DOHH2 (cell line): ENCODE measurements around the gene STEAP3.

Experiments
- H3F3A ChIP-seq: fragments of 200-600 bp; sonication (generic), shearing (Covaris generic); 2 replicates; pipeline ENCODE4 v1.6.0; 2016; ENCODE audit warnings: antibody characterized with exemption, mild to moderate bottlenecking; ENCODE audit not compliant: control insufficient read depth, insufficient read depth
- H3K27ac ChIP-seq: fragments of 200-600 bp; sonication (generic); 2 replicates; pipeline ENCODE4 v1.5.1; 2014; ENCODE audit warnings: low read depth, mild to moderate bottlenecking, low read length, moderate library complexity
- H3K27me3 ChIP-seq: fragments of 200-600 bp; sonication (generic); 2 replicates; pipeline ENCODE4 v1.6.1; 2014; ENCODE audit warnings: mild to moderate bottlenecking, low read length, mixed read lengths; ENCODE audit not compliant: control insufficient read depth
- H3K36me3 ChIP-seq: fragments of 200-600 bp; sonication (generic); 2 replicates; pipeline ENCODE4 v1.6.1; 2014; ENCODE audit warnings: mild to moderate bottlenecking, low read length, moderate library complexity, mixed read lengths; ENCODE audit not compliant: control insufficient read depth
- H3K4me1 ChIP-seq: fragments of 200-600 bp; sonication (generic); 2 replicates; pipeline ENCODE4 v1.6.1; 2014; ENCODE audit warnings: mild to moderate bottlenecking, low read length, mixed read lengths; ENCODE audit not compliant: control insufficient read depth
- H3K4me2 ChIP-seq: fragments of 200-600 bp; sonication (generic); 2 replicates; pipeline ENCODE4 v1.6.0; 2014; ENCODE audit warnings: mild to moderate bottlenecking, low read length, moderate library complexity
- H3K4me3 ChIP-seq: fragments of 200-600 bp; sonication (generic); 2 replicates; pipeline ENCODE4 v1.5.1; 2014; ENCODE audit warnings: mild to moderate bottlenecking, low read length, mixed read lengths
- H3K79me2 ChIP-seq: fragments of 200-600 bp; sonication (generic); 2 replicates; pipeline ENCODE4 v1.6.1; 2014; ENCODE audit warnings: mild to moderate bottlenecking, low read length, mixed read lengths; ENCODE audit not compliant: control insufficient read depth
- H3K9me2 ChIP-seq: fragments of 200-600 bp; sonication (generic); replicated peaks from 2 replicates; pipeline ENCODE4 v1.6.1; 2014; ENCODE audit warnings: mild to moderate bottlenecking, low read length, mixed read lengths; ENCODE audit not compliant: control insufficient read depth
- H3K9me3 ChIP-seq: fragments of 200-600 bp; sonication (generic); 2 replicates; pipeline ENCODE4 v1.6.1; 2014; ENCODE audit warnings: antibody characterized with exemption, low read length, mixed read lengths; ENCODE audit not compliant: control insufficient read depth, insufficient read depth
- H4K20me1 ChIP-seq: fragments of 200-600 bp; sonication (generic); 2 replicates; pipeline ENCODE4 v1.6.0; 2014; ENCODE audit warnings: low read depth, mild to moderate bottlenecking, antibody characterized with exemption, low read length, moderate library complexity; ENCODE audit not compliant: control insufficient read depth, insufficient read depth
- EZH2phosphoT487 ChIP-seq: fragments of 200-600 bp; sonication (generic); IDR thresholded peaks from 2 replicates; pipeline ENCODE4 v1.6.1; 2017; ENCODE audit warnings: borderline replicate concordance, mild to moderate bottlenecking, antibody characterized with exemption, low read length, moderate library complexity, mixed read lengths
- TF ChIP-seq, protein P1 (sequence below): fragments of 200-600 bp; sonication (generic); IDR thresholded peaks from one replicate; pipeline ENCODE4 v1.5.1; 2014; ENCODE audit warnings: antibody characterized with exemption, mild to moderate bottlenecking, low read depth, low read length; ENCODE audit not compliant: poor library complexity, severe bottlenecking

Gene STEAP3

DNA sequence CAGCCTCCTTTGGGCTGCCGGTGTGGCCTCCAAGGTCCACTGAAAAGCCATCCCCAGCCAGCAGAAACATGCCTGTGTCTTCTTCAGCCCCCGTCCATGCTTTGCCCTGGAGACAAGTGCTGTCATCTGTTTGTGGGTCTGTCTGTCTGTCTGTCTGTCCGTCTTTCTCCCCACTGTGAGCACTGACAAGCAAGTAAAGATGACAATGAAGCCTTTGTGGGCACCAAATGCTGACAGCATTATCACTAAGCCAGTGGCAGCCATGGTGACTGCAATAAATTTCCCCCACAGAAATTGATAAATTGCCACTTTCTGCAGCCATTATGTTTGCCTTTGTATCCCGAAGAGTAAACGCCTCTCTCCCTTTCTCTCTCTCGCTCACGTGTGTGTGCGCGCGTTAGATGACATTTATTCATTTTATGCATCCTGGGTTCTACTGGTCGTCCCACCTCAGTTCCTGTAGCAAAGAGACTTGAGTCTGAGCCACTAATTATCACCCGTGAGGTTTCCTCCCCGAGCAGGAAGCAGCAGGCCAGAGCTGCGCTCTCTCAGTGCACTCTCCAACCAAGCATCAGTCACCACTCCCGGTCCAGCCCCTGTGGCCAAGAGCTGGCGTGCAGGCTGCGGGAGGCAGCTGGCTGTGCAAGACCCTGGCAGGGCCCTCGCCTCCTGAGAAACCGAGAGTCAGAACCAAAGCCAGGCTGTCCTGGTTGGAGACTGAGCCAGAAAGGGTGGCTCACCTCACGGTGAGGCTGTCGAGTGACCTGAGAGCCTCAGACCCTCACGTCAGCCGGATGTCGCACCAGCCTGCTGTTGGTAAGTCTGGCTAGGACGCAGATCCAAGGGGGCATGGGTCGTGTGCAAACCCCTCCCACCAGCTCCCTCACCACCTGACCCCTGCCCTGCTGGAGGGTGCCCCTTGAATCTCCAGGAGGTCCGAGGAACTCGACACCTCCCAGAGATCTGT is 6.9 kb downstream of the STEAP3 start:
- TF ChIP-seq EZH2phosphoT487, result no peak
- TF ChIP-seq, protein P1, sequence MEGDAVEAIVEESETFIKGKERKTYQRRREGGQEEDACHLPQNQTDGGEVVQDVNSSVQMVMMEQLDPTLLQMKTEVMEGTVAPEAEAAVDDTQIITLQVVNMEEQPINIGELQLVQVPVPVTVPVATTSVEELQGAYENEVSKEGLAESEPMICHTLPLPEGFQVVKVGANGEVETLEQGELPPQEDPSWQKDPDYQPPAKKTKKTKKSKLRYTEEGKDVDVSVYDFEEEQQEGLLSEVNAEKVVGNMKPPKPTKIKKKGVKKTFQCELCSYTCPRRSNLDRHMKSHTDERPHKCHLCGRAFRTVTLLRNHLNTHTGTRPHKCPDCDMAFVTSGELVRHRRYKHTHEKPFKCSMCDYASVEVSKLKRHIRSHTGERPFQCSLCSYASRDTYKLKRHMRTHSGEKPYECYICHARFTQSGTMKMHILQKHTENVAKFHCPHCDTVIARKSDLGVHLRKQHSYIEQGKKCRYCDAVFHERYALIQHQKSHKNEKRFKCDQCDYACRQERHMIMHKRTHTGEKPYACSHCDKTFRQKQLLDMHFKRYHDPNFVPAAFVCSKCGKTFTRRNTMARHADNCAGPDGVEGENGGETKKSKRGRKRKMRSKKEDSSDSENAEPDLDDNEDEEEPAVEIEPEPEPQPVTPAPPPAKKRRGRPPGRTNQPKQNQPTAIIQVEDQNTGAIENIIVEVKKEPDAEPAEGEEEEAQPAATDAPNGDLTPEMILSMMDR, result no peak
- H3K9me3 ChIP-seq, result no peaks in the 10 kb centered on the region
- peaks cover 14% of the 10 kb centered on the region for H3K27me3 ChIP-seq
- no peaks in the 10 kb centered on the region for H3F3A ChIP-seq
- H3K4me2 ChIP-seq, result no peak overlapping the region
- no peaks in the 10 kb centered on the region for H3K9me2 ChIP-seq
- H3K27ac ChIP-seq, result no peak overlapping the region
- H4K20me1 ChIP-seq, result no peaks in the 10 kb centered on the region
- no peak overlapping the region for H3K4me3 ChIP-seq
- H3K36me3 ChIP-seq, result no peaks in the 10 kb centered on the region
- peaks cover 4% of the 10 kb centered on the region for H3K4me1 ChIP-seq
- H3K79me2 ChIP-seq, result no peaks in the 10 kb centered on the region

DNA sequence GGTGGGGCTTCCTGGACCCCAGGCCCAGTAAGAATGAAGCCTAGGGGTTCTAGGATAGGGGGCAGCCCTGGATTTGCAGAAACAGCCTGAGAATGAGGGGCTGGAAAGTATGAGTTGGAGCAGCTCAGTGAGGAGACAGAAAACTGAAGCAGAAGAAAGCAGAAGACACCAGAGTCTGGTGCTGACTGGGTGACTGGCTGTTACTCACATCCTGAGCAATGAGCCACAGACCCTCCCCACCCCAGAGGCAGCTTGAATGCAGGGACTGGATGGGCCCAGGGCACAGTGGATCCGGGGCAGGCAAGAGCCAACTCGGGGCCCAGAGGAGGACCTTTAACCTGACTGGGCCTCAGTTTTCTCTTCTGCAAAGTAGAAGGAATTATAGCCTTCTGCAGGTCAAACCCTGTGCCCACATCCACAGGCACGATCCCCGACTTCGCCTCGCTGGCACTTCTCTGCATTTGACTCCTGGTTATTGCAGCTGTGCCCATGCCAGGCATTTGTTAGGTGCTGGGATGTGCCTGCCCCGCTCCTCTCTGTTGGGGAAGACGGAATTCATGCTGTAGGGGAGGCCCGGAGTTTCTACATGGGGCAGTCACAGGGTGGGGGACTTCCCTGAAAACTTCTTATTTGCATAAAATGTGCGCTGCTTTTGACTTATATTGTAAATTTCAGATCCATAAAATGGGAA is 8.5 kb downstream of the STEAP3 start:
- H3K4me1 ChIP-seq, result peaks cover 10% of the 10 kb centered on the region
- H3K4me3 ChIP-seq, result no peak overlapping the region

DNA sequence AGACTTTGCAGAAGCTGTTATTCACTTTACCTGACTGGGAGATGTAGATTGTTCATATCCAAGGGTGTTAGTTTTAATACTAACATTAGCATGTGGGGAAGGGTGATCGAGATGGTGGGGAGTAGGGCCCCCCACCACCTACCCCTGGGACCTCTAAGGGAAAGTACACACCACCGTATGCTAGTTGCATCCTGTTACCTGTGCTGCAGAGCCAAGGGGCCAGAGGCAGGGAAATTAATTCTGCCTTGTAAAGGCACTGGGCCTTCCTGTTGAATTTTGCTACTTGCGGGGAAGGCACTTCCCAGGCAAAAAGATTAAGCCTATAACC is 9.0 kb downstream of the STEAP3 start:
- Histone ChIP-seq H3K4me1 (peaks cover 15% of the 10 kb centered on the region), H3K36me3 (no peaks in the 10 kb centered on the region), H3K27me3 (peaks cover 12% of the 10 kb centered on the region), H4K20me1 (peaks cover 4% of the 10 kb centered on the region; the same call in 1 of the 2 replicates), H3K9me2 (no peaks in the 10 kb centered on the region), H3K4me2 (no peak overlapping the region), H3K9me3 (no peaks in the 10 kb centered on the region), H3K4me3 (no peak overlapping the region), H3K79me2 (no peaks in the 10 kb centered on the region), H3K27ac (no peak overlapping the region), H3F3A (no peaks in the 10 kb centered on the region)
- TF ChIP-seq, protein P1, result no peak
- no peak for TF ChIP-seq EZH2phosphoT487

More for the DNA sequence above, 8.5 kb downstream of the STEAP3 start:
- H4K20me1 ChIP-seq, result peaks cover 4% of the 10 kb centered on the region; the same call in 1 of the 2 replicates
- no peaks in the 10 kb centered on the region for H3F3A ChIP-seq
- H3K27me3 ChIP-seq, result peaks cover 12% of the 10 kb centered on the region
- no peaks in the 10 kb centered on the region for H3K9me2 ChIP-seq
- no peak overlapping the region for H3K27ac ChIP-seq
- no peak for TF ChIP-seq EZH2phosphoT487
- TF ChIP-seq, protein P1, result no peak
- no peaks in the 10 kb centered on the region for H3K9me3 ChIP-seq
- no peak overlapping the region for H3K4me2 ChIP-seq
- no peaks in the 10 kb centered on the region for H3K36me3 ChIP-seq
- no peaks in the 10 kb centered on the region for H3K79me2 ChIP-seq
